ENCODE results near the gene SCYGR4.

The SCYGR4 gene

DNA sequence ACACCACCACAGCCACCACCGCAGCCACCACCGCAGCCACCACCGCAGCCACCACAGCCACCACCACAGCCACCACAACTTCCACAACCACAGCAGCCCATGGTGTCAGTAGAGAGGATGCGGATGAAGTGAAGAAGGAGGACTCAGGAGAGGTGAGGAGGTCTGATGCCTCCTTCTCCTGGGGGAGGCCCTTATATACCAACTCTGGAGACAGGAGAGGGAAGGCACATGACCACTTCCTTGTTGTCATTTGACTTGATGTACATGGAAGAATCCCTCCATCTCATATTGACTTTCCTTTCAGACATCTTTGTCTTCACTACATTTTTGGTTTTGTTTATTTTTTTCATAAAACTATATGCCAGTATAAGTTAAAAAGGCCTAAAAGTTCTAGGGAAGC, 2.6 kb upstream of the SCYGR4 start, which contains the start of gene SCYGR3:
SCYGR3 (minus strand) TSS at position 101 of the 400 bp plus-strand sequence; CDS start at position 101, 0 bp downstream.
- Histone ChIP-seq H3K9me3 (ENCODE audit: control insufficient read depth in 2 of 2, low read length in 2 of 2) (no peaks in the 10 kb centered on the region), H3K4me1 (ENCODE audit: control insufficient read depth, insufficient read depth, low read length) (no peaks in the 10 kb centered on the region), H3K36me3 (ENCODE audit: control insufficient read depth in 2 of 2, insufficient read depth in 2 of 2, low read length in 2 of 2) (no peaks in the 10 kb centered on the region), H3K27ac (ENCODE audit: low read length) (no peak within 1 kb of the TSS), H3K27me3 (ENCODE audit: control insufficient read depth in 1 of 2, insufficient read depth in 2 of 2, low read length in 2 of 2) (no peaks in the 10 kb centered on the region), H3K4me3 (ENCODE audit: low read length in 2 of 2) (no peak within 1 kb of the TSS), H3K9ac (ENCODE audit: low read length in 2 of 2) (no peak within 1 kb of the TSS)

DNA sequence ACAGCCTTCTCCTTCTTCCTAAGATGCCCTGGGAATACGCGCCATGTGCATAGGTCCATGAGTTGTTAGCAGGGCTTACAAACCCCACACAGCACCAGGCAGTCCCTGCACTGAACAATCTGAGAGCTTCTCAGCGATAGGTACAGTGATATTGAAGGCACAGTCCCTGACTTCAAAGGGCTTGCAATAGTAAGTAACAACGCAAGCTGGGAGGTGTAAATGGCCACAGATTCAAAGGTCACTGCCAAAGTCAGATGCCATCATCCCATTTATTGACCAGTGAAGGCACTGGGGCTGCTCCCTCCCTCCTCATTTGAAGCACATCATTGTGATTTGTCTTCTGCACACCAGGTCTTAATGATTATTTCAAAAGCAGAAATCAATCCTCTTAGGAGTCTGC, 2.1 kb upstream of the SCYGR4 start:
- H3K9me3 ChIP-seq (ENCODE audit: control insufficient read depth in 2 of 2, low read length in 2 of 2), result no peaks in the 10 kb centered on the region
- no peak overlapping the region for H3K4me3 ChIP-seq (ENCODE audit: low read length in 2 of 2)
- no peaks in the 10 kb centered on the region for H3K27me3 ChIP-seq (ENCODE audit: control insufficient read depth in 1 of 2, insufficient read depth in 2 of 2, low read length in 2 of 2)
- H3K27ac ChIP-seq (ENCODE audit: low read length), result no peak overlapping the region
- no peaks in the 10 kb centered on the region for H3K36me3 ChIP-seq (ENCODE audit: control insufficient read depth in 2 of 2, insufficient read depth in 2 of 2, low read length in 2 of 2)
- H3K9ac ChIP-seq (ENCODE audit: low read length in 2 of 2), result no peak overlapping the region
- no peaks in the 10 kb centered on the region for H3K4me1 ChIP-seq (ENCODE audit: control insufficient read depth, insufficient read depth, low read length)

DNA sequence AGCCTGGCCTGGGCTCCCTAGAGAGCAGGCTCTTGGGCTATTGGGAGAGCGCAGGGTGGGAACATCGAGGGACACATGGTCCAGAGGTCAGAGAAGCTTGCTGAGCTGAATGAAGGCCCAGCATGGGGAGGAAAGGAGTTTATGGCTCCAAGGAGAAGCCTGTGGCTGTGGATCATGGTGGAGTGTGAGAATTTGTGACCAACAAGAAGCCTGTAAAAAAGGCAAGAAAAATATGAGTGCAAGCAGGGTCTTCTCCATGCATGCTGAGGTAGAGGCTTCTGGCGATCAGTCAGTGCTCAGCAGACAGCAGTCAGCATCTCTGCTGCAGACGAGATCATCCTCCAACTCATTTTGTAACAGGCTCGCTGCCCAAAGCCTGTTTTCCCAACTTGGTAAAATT, 1.4 kb upstream of the SCYGR4 start:
- no peak overlapping the region for H3K4me3 ChIP-seq (ENCODE audit: low read length in 2 of 2)
- H3K36me3 ChIP-seq (ENCODE audit: control insufficient read depth in 2 of 2, insufficient read depth in 2 of 2, low read length in 2 of 2), result no peaks in the 10 kb centered on the region
- H3K27me3 ChIP-seq (ENCODE audit: control insufficient read depth in 1 of 2, insufficient read depth in 2 of 2, low read length in 2 of 2), result no peaks in the 10 kb centered on the region
- H3K9ac ChIP-seq (ENCODE audit: low read length in 2 of 2), result no peak overlapping the region
- H3K4me1 ChIP-seq (ENCODE audit: control insufficient read depth, insufficient read depth, low read length), result no peaks in the 10 kb centered on the region
- H3K9me3 ChIP-seq (ENCODE audit: control insufficient read depth in 2 of 2, low read length in 2 of 2), result no peaks in the 10 kb centered on the region
- H3K27ac ChIP-seq (ENCODE audit: low read length), result no peak overlapping the region

DNA sequence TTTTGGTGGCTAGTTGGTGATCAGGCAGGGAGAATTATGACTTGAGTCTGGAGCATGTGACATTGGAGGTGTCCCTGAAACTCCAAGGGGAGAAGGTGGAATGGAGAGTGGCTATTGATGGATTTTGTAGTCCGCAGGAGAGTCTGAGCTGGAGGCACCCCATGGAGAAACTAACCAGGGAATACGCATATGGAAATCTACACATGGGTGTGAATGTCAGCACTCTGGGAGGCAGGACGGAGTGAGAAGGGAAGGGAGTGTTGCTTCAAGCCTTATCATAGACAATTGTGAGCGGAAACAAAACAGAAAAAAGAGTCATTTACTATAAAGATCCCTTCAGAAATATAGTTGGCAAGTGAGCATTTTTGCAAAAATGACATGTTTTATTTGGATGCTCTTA, 667 bp upstream of the SCYGR4 start:
- no peaks in the 10 kb centered on the region for H3K27me3 ChIP-seq (ENCODE audit: control insufficient read depth in 1 of 2, insufficient read depth in 2 of 2, low read length in 2 of 2)
- no peak overlapping the region for H3K4me3 ChIP-seq (ENCODE audit: low read length in 2 of 2)
- no peaks in the 10 kb centered on the region for H3K9me3 ChIP-seq (ENCODE audit: control insufficient read depth in 2 of 2, low read length in 2 of 2)
- no peak overlapping the region for H3K9ac ChIP-seq (ENCODE audit: low read length in 2 of 2)
- no peaks in the 10 kb centered on the region for H3K4me1 ChIP-seq (ENCODE audit: control insufficient read depth, insufficient read depth, low read length)
- no peaks in the 10 kb centered on the region for H3K36me3 ChIP-seq (ENCODE audit: control insufficient read depth in 2 of 2, insufficient read depth in 2 of 2, low read length in 2 of 2)
- no peak overlapping the region for H3K27ac ChIP-seq (ENCODE audit: low read length)

DNA sequence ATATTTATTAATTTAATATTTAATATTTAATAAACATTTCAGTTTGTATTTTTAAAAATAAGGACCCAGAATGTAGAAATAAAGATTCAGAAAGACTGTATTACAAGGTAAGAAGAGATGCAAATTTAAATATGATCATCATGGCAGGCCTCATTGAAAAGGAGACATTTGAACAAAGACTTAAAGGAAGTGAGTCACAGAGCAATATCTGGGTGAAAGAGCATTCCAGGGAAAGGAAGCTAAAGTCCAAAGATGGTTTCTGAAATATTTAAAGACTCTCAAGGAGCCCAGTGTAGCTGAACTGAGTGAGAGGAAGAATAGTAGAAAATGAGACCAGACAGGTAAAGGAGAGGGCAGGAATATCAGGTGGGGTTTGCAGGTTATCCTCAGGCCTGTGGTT, 5.9 kb downstream of the SCYGR4 start:
- Histone ChIP-seq H3K4me3 (ENCODE audit: low read length in 2 of 2) (no peak overlapping the region), H3K36me3 (ENCODE audit: control insufficient read depth in 2 of 2, insufficient read depth in 2 of 2, low read length in 2 of 2) (no peaks in the 10 kb centered on the region), H3K9me3 (ENCODE audit: control insufficient read depth in 2 of 2, low read length in 2 of 2) (peaks cover 0 to 3% of the 10 kb centered on the region in 2 donors), H3K27me3 (ENCODE audit: control insufficient read depth in 1 of 2, insufficient read depth in 2 of 2, low read length in 2 of 2) (no peaks in the 10 kb centered on the region), H3K27ac (ENCODE audit: low read length) (no peak overlapping the region), H3K9ac (ENCODE audit: low read length in 2 of 2) (no peak overlapping the region), H3K4me1 (ENCODE audit: control insufficient read depth, insufficient read depth, low read length) (no peaks in the 10 kb centered on the region)

DNA sequence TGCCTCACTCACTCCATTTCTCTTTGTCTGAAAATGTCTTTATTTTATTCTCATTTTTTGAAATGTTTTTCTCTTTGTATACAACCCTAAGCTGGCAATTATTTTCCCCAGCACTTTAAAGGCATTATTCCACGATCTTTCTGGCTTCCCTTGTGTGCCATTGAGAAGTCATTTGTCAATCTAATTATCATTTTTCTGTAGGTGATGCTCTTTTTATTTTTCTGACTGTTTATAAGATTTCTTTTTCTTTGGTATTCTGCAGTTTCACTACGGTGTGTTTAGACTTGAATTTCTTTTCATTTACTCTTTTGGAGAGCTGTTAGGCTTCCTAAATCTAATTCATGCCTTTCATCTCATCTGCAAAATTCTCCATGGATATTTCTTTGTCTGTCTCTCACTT, 8.1 kb downstream of the SCYGR4 start:
- Histone ChIP-seq H3K27ac (ENCODE audit: low read length) (no peak overlapping the region), H3K9ac (ENCODE audit: low read length in 2 of 2) (no peak overlapping the region), H3K4me3 (ENCODE audit: low read length in 2 of 2) (no peak overlapping the region), H3K36me3 (ENCODE audit: control insufficient read depth in 2 of 2, insufficient read depth in 2 of 2, low read length in 2 of 2) (no peaks in the 10 kb centered on the region), H3K27me3 (ENCODE audit: control insufficient read depth in 1 of 2, insufficient read depth in 2 of 2, low read length in 2 of 2) (no peaks in the 10 kb centered on the region), H3K9me3 (ENCODE audit: control insufficient read depth in 2 of 2, low read length in 2 of 2) (peaks cover 0 to 3% of the 10 kb centered on the region in 2 donors), H3K4me1 (ENCODE audit: control insufficient read depth, insufficient read depth, low read length) (no peaks in the 10 kb centered on the region)

DNA sequence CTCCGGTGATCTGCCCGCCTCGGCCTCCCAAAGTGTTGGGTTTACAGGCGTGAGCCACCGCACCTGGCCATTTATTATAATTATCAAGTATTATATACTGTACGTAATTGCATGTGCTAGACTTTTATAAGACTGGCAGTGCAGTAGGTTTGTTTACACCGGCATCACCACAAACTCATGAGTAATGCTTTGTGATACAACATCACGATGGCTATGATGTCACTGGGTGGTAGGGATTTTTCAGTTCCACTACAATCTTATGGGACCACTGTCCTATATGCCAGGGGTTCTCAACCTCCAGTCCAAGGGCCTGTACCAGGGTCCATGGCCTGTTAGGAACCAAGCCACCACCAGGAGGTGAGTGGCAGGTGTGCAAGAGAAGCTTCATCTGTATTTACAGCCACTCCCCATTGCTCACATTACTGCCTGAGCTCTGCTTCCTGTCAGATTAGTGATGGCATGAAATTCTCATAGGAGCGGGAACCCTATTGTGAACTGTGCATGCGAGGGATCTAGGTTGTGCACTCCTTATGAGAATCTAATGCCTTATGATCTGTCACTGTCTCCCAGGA, 9.4 kb downstream of the SCYGR4 start:
- Histone ChIP-seq H3K9ac (ENCODE audit: low read length in 2 of 2) (no peak overlapping the region), H3K27ac (ENCODE audit: low read length) (no peak overlapping the region), H3K4me3 (ENCODE audit: low read length in 2 of 2) (no peak overlapping the region), H3K36me3 (ENCODE audit: control insufficient read depth in 2 of 2, insufficient read depth in 2 of 2, low read length in 2 of 2) (no peaks in the 10 kb centered on the region), H3K4me1 (ENCODE audit: control insufficient read depth, insufficient read depth, low read length) (no peaks in the 10 kb centered on the region), H3K27me3 (ENCODE audit: control insufficient read depth in 1 of 2, insufficient read depth in 2 of 2, low read length in 2 of 2) (no peaks in the 10 kb centered on the region), H3K9me3 (ENCODE audit: control insufficient read depth in 2 of 2, low read length in 2 of 2) (peaks cover 0 to 3% of the 10 kb centered on the region in 2 donors)

DNA sequence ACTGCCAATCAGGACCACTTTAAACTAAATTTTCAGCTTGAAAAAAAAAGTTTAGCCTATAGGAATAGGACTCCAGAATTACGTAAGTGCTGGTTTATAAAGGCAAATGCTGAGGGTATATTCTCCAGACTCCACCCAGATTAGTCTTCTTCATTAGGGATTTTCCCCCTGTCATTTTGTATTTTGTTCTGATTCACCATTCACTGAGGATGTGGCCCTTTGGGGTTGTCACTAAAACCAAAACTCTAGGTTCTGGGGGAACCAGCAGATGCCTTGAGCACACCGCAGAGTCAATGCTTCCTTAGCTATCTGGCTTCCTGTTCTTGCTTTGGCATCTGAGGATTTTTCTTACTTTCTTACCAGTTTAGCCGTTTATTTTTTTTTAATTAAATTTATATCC, 10.5 kb downstream of the SCYGR4 start:
- Histone ChIP-seq H3K36me3 (ENCODE audit: control insufficient read depth in 2 of 2, insufficient read depth in 2 of 2, low read length in 2 of 2) (no peaks in the 10 kb centered on the region), H3K9ac (ENCODE audit: low read length in 2 of 2) (no peak overlapping the region), H3K4me1 (ENCODE audit: control insufficient read depth, insufficient read depth, low read length) (no peaks in the 10 kb centered on the region), H3K4me3 (ENCODE audit: low read length in 2 of 2) (no peak overlapping the region), H3K27me3 (ENCODE audit: control insufficient read depth in 1 of 2, insufficient read depth in 2 of 2, low read length in 2 of 2) (no peaks in the 10 kb centered on the region), H3K27ac (ENCODE audit: low read length) (no peak overlapping the region), H3K9me3 (ENCODE audit: control insufficient read depth in 2 of 2, low read length in 2 of 2) (no peaks in the 10 kb centered on the region)

DNA sequence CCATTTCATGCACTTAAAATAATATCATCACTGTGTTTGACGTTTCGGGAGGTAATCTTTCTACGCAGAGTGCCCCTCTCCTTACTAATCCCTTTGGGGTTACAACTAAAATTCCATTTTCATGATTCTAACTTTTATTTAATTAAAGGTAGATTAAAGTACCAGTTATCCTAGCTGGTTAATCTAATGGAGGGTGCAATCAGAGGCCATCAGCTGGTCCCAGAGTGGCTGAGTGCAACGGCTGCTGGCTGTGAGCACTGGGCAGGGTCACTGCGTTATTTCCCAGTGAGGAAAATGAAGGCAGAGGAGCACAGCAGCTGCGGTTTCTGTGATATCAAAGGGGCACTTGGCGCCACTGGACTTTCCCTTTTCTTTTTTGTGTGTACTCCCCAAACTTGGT, 12.1 kb downstream of the SCYGR4 start:
- H3K4me1 ChIP-seq (ENCODE audit: control insufficient read depth, insufficient read depth, low read length), result no peaks in the 10 kb centered on the region
- H3K4me3 ChIP-seq (ENCODE audit: low read length in 2 of 2), result no peak overlapping the region
- no peaks in the 10 kb centered on the region for H3K9me3 ChIP-seq (ENCODE audit: control insufficient read depth in 2 of 2, low read length in 2 of 2)
- H3K9ac ChIP-seq (ENCODE audit: low read length in 2 of 2), result no peak overlapping the region
- H3K36me3 ChIP-seq (ENCODE audit: control insufficient read depth in 2 of 2, insufficient read depth in 2 of 2, low read length in 2 of 2), result no peaks in the 10 kb centered on the region
- H3K27me3 ChIP-seq (ENCODE audit: control insufficient read depth in 1 of 2, insufficient read depth in 2 of 2, low read length in 2 of 2), result no peaks in the 10 kb centered on the region
- H3K27ac ChIP-seq (ENCODE audit: low read length), result no peak overlapping the region

DNA sequence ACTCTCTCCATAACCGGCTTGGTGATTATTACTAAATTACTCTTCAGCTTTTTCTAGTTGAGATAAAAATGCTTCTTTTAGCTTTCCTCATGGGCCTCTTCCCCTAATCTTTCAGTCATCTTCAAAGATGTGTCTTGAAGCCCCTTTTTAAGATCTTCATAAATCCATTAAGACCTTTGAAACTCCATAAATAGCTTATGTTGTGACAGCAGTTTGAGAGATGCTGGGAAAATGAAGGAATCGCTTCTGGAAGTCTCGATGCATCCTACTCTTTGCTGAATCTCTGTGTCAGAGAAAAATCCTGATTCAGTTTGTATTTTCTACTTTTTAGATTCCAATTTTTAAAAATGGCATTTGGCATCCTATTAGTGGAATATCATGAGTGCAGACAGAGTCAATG, 13.0 kb downstream of the SCYGR4 start:
- no peaks in the 10 kb centered on the region for H3K9me3 ChIP-seq (ENCODE audit: control insufficient read depth in 2 of 2, low read length in 2 of 2)
- H3K9ac ChIP-seq (ENCODE audit: low read length in 2 of 2), result no peak overlapping the region
- no peaks in the 10 kb centered on the region for H3K27me3 ChIP-seq (ENCODE audit: control insufficient read depth in 1 of 2, insufficient read depth in 2 of 2, low read length in 2 of 2)
- H3K27ac ChIP-seq (ENCODE audit: low read length), result no peak overlapping the region
- no peak overlapping the region for H3K4me3 ChIP-seq (ENCODE audit: low read length in 2 of 2)
- no peaks in the 10 kb centered on the region for H3K4me1 ChIP-seq (ENCODE audit: control insufficient read depth, insufficient read depth, low read length)
- H3K36me3 ChIP-seq (ENCODE audit: control insufficient read depth in 2 of 2, insufficient read depth in 2 of 2, low read length in 2 of 2), result no peaks in the 10 kb centered on the region

DNA sequence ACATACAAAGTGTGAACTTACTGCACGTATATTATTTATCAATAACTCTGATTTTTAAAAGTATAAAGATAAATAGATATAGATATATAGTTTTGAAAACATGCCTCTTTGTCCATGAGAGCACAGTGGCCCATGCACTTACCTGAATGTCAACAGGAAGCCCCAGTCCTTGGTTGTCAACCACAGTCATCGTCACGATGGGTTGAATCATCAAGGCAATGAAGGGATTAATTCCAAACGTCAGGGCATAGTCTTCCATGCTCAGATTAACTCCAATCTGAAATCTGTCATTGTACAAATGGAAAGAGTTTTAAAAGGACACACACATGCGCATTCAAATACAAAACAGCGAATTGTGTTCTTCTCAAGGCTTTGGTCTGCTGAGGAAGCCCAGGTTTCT, 15.5 kb downstream of the SCYGR4 start:
- Histone ChIP-seq H3K9me3 (ENCODE audit: control insufficient read depth in 2 of 2, low read length in 2 of 2) (no peaks in the 10 kb centered on the region), H3K27me3 (ENCODE audit: control insufficient read depth in 1 of 2, insufficient read depth in 2 of 2, low read length in 2 of 2) (no peaks in the 10 kb centered on the region), H3K9ac (ENCODE audit: low read length in 2 of 2) (no peak overlapping the region), H3K4me1 (ENCODE audit: control insufficient read depth, insufficient read depth, low read length) (no peaks in the 10 kb centered on the region), H3K27ac (ENCODE audit: low read length) (no peak overlapping the region), H3K36me3 (ENCODE audit: control insufficient read depth in 2 of 2, insufficient read depth in 2 of 2, low read length in 2 of 2) (no peaks in the 10 kb centered on the region), H3K4me3 (ENCODE audit: low read length in 2 of 2) (no peak overlapping the region)

Measured in stomach smooth muscle (tissue), 2 donors.